ENCODE data around the gene ACSF2. TPM values are rescaled to one million over a fixed set of nuclear protein-coding genes. Genes with fewer than 3 reads are reported as not detected.

ACSF2 gene
- total and polyA plus RNA-seq, 2 of the 13 experiments (the other 11 are each of a cell fraction or from before 2014, with no cell fraction given), result 87.3 to 109 TPM

DNA sequence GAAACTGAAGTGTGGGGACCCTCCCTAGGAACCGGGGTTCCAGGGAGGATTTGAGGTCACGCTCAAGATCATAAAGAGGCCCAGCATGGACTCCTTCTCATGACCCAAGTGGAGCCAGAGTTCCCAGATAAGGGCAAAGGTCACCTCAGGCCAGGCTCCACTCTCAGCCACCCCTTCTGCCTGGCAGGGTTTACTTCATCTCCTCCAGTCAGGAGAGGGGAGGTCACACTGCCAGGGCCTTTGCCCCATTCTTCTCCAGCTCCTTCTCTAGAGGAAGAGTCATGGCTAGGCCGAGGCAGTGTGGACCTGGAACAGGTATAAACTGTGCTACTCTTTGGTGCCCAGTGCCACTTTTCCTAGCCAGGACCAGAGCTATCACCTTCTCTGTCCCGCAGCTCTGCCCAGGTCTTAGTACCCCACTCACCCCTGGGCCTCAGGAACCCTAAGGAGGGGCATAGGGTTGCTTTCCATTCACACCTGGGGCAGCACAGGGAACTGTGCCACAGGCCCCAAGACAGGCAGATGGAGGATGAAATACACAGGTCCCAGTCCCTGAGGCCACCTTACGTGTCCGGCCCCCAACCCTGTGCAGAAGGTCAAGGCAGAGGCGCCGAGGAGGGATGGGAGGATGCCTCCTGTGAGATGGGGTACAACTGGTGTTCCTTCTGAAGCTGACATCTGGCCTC, 879 bp upstream of the ACSF2 start (continued):
- TF ChIP-seq NR2F1 (CRISPR knock-in tag; IDR thresholded peaks at IDR 0.05) (0 out of 4 replicates have a peak, but pooled peaks of 1 of the 2 experiments have one; percentile 2), PHF21A (CRISPR knock-in tag; IDR thresholded peaks at IDR 0.05) (0 out of 2 replicates have a peak, but pooled peaks have one; percentile 43), SNRNP70 (IDR thresholded peaks at IDR 0.05; ENCODE audit: low read depth, low read length) (no peak), ADNP (CRISPR knock-in tag; IDR thresholded peaks at IDR 0.05) (no peak), SAFB2 (CRISPR knock-in tag; IDR thresholded peaks at IDR 0.05; ENCODE audit: borderline replicate concordance, low read depth) (no peak), GABPA (IDR thresholded peaks at IDR 0.05; ENCODE audit: low read depth, low read length) (no peak), GABPA (CRISPR knock-in tag; IDR thresholded peaks at IDR 0.05; ENCODE audit: low read depth) (no peak), ZIK1 (CRISPR knock-in tag; IDR thresholded peaks at IDR 0.05; ENCODE audit: borderline replicate concordance, low read depth) (no peak)
- TF ChIP-seq, protein P1, sequence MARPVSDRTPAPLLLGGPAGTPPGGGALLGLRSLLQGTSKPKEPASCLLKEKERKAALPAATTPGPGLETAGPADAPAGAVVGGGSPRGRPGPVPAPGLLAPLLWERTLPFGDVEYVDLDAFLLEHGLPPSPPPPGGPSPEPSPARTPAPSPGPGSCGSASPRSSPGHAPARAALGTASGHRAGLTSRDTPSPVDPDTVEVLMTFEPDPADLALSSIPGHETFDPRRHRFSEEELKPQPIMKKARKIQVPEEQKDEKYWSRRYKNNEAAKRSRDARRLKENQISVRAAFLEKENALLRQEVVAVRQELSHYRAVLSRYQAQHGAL (CRISPR knock-in tag; IDR thresholded peaks at IDR 0.05; ENCODE audit: not compliant biosample characterization), result no peak
- TF ChIP-seq, protein P2, sequence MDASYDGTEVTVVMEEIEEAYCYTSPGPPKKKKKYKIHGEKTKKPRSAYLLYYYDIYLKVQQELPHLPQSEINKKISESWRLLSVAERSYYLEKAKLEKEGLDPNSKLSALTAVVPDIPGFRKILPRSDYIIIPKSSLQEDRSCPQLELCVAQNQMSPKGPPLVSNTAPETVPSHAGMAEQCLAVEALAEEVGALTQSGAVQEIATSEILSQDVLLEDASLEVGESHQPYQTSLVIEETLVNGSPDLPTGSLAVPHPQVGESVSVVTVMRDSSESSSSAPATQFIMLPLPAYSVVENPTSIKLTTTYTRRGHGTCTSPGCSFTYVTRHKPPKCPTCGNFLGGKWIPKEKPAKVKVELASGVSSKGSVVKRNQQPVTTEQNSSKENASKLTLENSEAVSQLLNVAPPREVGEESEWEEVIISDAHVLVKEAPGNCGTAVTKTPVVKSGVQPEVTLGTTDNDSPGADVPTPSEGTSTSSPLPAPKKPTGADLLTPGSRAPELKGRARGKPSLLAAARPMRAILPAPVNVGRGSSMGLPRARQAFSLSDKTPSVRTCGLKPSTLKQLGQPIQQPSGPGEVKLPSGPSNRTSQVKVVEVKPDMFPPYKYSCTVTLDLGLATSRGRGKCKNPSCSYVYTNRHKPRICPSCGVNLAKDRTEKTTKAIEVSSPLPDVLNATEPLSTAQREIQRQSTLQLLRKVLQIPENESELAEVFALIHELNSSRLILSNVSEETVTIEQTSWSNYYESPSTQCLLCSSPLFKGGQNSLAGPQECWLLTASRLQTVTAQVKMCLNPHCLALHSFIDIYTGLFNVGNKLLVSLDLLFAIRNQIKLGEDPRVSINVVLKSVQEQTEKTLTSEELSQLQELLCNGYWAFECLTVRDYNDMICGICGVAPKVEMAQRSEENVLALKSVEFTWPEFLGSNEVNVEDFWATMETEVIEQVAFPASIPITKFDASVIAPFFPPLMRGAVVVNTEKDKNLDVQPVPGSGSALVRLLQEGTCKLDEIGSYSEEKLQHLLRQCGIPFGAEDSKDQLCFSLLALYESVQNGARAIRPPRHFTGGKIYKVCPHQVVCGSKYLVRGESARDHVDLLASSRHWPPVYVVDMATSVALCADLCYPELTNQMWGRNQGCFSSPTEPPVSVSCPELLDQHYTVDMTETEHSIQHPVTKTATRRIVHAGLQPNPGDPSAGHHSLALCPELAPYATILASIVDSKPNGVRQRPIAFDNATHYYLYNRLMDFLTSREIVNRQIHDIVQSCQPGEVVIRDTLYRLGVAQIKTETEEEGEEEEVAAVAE (CRISPR knock-in tag; IDR thresholded peaks at IDR 0.05; ENCODE audit: borderline replicate concordance), result no peak
- TF ChIP-seq, protein P3, sequence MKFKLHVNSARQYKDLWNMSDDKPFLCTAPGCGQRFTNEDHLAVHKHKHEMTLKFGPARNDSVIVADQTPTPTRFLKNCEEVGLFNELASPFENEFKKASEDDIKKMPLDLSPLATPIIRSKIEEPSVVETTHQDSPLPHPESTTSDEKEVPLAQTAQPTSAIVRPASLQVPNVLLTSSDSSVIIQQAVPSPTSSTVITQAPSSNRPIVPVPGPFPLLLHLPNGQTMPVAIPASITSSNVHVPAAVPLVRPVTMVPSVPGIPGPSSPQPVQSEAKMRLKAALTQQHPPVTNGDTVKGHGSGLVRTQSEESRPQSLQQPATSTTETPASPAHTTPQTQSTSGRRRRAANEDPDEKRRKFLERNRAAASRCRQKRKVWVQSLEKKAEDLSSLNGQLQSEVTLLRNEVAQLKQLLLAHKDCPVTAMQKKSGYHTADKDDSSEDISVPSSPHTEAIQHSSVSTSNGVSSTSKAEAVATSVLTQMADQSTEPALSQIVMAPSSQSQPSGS (CRISPR knock-in tag; IDR thresholded peaks at IDR 0.05), result peak; percentile 22; the same call in 1 of the 2 replicates
- TF ChIP-seq, protein P4, sequence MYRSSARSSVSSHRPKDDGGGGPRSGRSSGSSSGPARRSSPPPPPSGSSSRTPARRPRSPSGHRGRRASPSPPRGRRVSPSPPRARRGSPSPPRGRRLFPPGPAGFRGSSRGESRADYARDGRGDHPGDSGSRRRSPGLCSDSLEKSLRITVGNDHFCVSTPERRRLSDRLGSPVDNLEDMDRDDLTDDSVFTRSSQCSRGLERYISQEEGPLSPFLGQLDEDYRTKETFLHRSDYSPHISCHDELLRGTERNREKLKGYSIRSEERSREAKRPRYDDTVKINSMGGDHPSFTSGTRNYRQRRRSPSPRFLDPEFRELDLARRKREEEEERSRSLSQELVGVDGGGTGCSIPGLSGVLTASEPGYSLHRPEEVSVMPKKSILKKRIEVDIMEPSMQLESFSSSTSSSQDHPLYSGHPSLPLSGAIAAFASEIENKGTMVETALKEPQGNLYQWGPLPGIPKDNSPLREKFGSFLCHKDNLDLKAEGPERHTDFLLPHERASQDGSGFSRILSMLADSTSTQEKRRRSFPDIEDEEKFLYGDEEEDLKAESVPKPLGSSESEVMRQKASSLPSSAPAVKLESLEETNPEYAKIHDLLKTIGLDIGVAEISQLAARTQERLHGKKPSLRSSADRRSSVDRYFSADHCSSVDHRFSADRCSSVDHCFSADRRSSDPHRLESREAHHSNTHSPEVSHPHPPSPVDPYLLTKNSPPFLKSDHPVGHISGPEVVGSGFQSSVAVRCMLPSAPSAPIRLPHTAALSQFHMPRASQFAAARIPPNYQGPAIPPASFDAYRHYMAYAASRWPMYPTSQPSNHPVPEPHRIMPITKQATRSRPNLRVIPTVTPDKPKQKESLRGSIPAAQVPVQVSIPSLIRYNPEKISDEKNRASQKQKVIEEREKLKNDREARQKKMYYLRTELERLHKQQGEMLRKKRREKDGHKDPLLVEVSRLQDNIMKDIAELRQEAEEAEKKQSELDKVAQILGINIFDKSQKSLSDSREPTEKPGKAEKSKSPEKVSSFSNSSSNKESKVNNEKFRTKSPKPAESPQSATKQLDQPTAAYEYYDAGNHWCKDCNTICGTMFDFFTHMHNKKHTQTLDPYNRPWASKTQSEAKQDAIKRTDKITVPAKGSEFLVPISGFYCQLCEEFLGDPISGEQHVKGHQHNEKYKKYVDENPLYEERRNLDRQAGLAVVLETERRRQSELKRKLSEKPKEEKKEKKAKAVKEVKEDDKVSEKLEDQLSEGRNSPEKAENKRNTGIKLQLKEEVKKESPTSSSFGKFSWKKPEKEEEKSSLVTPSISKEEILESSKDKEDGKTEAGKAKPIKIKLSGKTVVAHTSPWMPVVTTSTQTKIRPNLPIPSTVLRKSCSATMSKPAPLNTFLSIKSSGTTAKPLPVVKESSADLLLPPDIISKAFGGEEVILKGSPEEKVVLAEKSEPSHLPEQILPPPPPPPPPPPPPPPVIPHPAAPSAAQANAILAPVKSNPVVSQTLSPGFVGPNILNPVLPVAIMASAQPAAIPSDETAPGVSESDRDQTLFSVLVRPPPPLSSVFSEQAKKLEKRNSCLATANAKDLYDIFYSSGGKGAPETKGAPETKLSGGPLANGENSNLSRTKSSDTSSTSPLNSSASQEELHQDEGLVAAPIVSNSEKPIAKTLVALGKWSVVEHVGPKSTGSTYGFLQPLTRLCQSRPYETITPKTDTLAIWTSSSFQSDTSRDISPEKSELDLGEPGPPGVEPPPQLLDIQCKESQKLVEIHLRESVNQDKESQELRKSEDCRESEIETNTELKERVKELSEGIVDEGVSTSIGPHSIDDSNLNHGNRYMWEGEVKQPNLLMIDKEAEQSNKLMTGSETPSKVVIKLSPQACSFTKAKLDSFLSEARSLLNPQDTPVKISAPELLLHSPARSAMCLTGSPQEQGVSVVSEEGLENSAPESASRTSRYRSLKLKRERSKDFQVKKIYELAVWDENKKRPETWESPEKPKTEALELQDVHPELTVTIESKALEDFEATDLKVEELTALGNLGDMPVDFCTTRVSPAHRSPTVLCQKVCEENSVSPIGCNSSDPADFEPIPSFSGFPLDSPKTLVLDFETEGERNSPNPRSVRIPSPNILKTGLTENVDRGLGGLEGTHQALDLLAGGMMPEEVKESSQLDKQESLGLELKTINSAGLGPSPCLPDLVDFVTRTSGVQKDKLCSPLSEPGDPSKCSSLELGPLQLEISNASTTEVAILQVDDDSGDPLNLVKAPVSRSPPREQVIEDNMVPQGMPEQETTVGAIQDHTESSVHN (CRISPR knock-in tag; IDR thresholded peaks at IDR 0.05), result no peak

Measured in HepG2 (cell line).